ENCODE data around the gene ZBTB7C.

- no peak for TF ChIP-seq POLR2A (IDR thresholded peaks at IDR 0.05)
- TF ChIP-seq CTCF (IDR thresholded peaks at IDR 0.05), result no peak
Measured at GRCh38 chr18:48176909-48177308, 232.3 kb downstream of the ZBTB7C start.

Data from body of pancreas (tissue), 4 donors.